Neuronal stem cell (in vitro differentiated cells): ENCODE data around the gene CD247.
A peak's percentile ranks its signal among the peaks of the same experiment; 100 is the strongest.

Experiments
- DNase-seq: peaks from one replicate; pipeline ENCODE4 v3.0.0-alpha.2; 2013; ENCODE audit warnings: low spot score
- H2AFZ ChIP-seq: one replicate; pipeline ENCODE4 v1.6.1; 2013; ENCODE audit warnings: mild to moderate bottlenecking, low read length, inconsistent platforms
- H2AK5ac ChIP-seq: 2 replicates; pipeline ENCODE4 v1.6.1; 2013; ENCODE audit warnings: low read depth, mild to moderate bottlenecking, inconsistent platforms, low read length, moderate library complexity, mixed read lengths
- H2BK120ac ChIP-seq: 2 replicates; pipeline ENCODE4 v1.6.1; 2013; ENCODE audit warnings: low read depth, mild to moderate bottlenecking, inconsistent platforms, low read length, moderate library complexity, mixed read lengths
- H2BK12ac ChIP-seq: one replicate; pipeline ENCODE4 v1.6.1; 2013; ENCODE audit warnings: low read length, inconsistent platforms
- H2BK15ac ChIP-seq: 2 replicates; pipeline ENCODE4 v1.6.1; 2013; ENCODE audit warnings: mild to moderate bottlenecking, low read length, inconsistent platforms, mixed read lengths
- H2BK5ac ChIP-seq: one replicate; pipeline ENCODE4 v1.6.1; 2013; ENCODE audit warnings: inconsistent platforms, mild to moderate bottlenecking, low read length, moderate library complexity
- H3K14ac ChIP-seq: one replicate; pipeline ENCODE4 v1.6.1; 2013; ENCODE audit warnings: low read length, inconsistent platforms
- H3K18ac ChIP-seq: 2 replicates; pipeline ENCODE4 v1.6.1; 2013; ENCODE audit warnings: low read length, inconsistent platforms
- H3K23ac ChIP-seq: 2 replicates; pipeline ENCODE4 v1.6.1; 2013; ENCODE audit warnings: low read depth, mild to moderate bottlenecking, mixed read lengths, low read length, inconsistent platforms; ENCODE audit not compliant: poor library complexity
- H3K27ac ChIP-seq: replicated peaks from 3 replicates; pipeline ENCODE4 v1.5.1; 2013; ENCODE audit warnings: low read length, inconsistent platforms
- H3K27me3 ChIP-seq, 3 experiments: 2 replicates each; pipeline ENCODE4 v1.6.1; 2013; ENCODE audit warnings: low read length in 3 of 3, mild to moderate bottlenecking in 2 of 3, inconsistent platforms in 1 of 3, low read depth in 1 of 3, mixed read lengths in 1 of 3, moderate library complexity in 1 of 3; ENCODE audit not compliant: control insufficient read depth in 3 of 3, insufficient read depth in 3 of 3
- H3K36me3 ChIP-seq, 2 donors: replicated peaks in 1 of 2; 2 replicates each; pipeline ENCODE4 v1.6.1; 2013; ENCODE audit warnings: low read length in 2 of 2; ENCODE audit not compliant: control insufficient read depth in 2 of 2, insufficient read depth in 2 of 2
- H3K4ac ChIP-seq: 2 replicates; pipeline ENCODE4 v1.6.1; 2013; ENCODE audit warnings: inconsistent platforms, mild to moderate bottlenecking, low read length, moderate library complexity
- H3K4me1 ChIP-seq, 2 donors: 1 replicate in 1 of 2; 2 replicates in 1 of 2; pipeline ENCODE4 v1.6.1; 2013; ENCODE audit warnings: low read length in 2 of 2, low read depth in 1 of 2; ENCODE audit not compliant: control insufficient read depth in 2 of 2, insufficient read depth in 1 of 2
- H3K4me2 ChIP-seq: one replicate; pipeline ENCODE4 v1.6.1; 2013; ENCODE audit warnings: mild to moderate bottlenecking, low read length, inconsistent platforms; ENCODE audit not compliant: insufficient read depth, poor library complexity, severe bottlenecking
- H3K4me3 ChIP-seq, 2 donors: 2 replicates each; pipeline ENCODE4 v1.5.1; 2013; ENCODE audit warnings: low read length in 2 of 2, mild to moderate bottlenecking in 2 of 2, inconsistent platforms in 1 of 2, moderate library complexity in 1 of 2
- H3K79me1 ChIP-seq: one replicate; pipeline ENCODE4 v1.6.1; 2013; ENCODE audit warnings: low read depth, mild to moderate bottlenecking, inconsistent platforms, low read length, moderate library complexity
- H3K9ac ChIP-seq: one replicate; pipeline ENCODE4 v1.6.1; 2013; ENCODE audit warnings: mild to moderate bottlenecking, low read depth, low read length, inconsistent platforms; ENCODE audit not compliant: poor library complexity
- H3K9me3 ChIP-seq, 2 donors: replicated peaks in 1 of 2; 2 replicates each; pipeline versions ENCODE3 to v1.6.1; 2013; ENCODE audit warnings: low read length in 2 of 2, mild to moderate bottlenecking in 2 of 2, inconsistent platforms in 1 of 2, low read depth in 1 of 2, mixed read lengths in 1 of 2, moderate library complexity in 1 of 2; ENCODE audit not compliant: control insufficient read depth in 2 of 2, insufficient read depth in 1 of 2
- H4K8ac ChIP-seq: one replicate; pipeline ENCODE4 v1.6.1; 2013; ENCODE audit warnings: low read depth, mild to moderate bottlenecking, inconsistent platforms, low read length, moderate library complexity
- H4K91ac ChIP-seq: one replicate; pipeline ENCODE4 v1.6.1; 2013; ENCODE audit warnings: low read length, low read depth, mild to moderate bottlenecking, inconsistent platforms; ENCODE audit not compliant: poor library complexity
- WGBS, 2 donors: extraction: QIAGEN DNeasy Blood & Tissue Kit; methylation state at CpG; one replicate each; pipeline ENCODE4 v1.1.7; 2013; ENCODE audit warnings: missing lambda C conversion rate in 2 of 2, mixed read lengths in 1 of 2; ENCODE audit not compliant: insufficient read length in 2 of 2, insufficient replicate concordance in 1 of 2; ENCODE audit errors: extremely low coverage in 2 of 2; 5-methylcytosine and 5-hydroxymethylcytosine counted together

The CD247 gene

DNA sequence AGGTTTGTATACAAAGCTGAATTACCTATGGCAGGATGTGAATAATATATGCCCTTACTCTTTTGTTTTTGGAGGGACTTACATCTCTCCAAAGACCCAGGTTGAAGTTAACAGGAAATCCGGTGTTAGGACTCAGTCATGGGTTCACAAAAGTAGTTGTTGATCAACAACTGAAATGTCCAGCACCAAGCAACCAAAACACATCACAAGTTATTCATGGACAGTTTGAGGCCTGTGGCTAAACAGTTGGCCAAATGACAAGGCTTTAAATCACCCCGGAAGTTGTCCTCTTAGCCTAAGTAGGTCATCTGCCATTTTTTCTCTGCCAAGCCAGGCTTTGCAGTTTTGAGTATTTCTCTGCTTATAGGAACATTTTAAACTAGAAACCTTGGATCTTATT, 89.9 kb downstream of the CD247 start:
- no peak overlapping the region for H2AFZ ChIP-seq
- H4K8ac ChIP-seq, result no peak overlapping the region
- no peak overlapping the region for H3K9ac ChIP-seq
- H4K91ac ChIP-seq, result no peak overlapping the region
- no peak overlapping the region for H2BK15ac ChIP-seq
- H3K36me3 ChIP-seq, result peaks cover 2 to 6% of the 10 kb centered on the region in 2 donors
- no peak overlapping the region for H2BK5ac ChIP-seq
- H3K4ac ChIP-seq, result no peak overlapping the region
- peaks cover 23 to 29% of the 10 kb centered on the region in 2 donors for H3K4me1 ChIP-seq
- H3K4me2 ChIP-seq, result no peak overlapping the region
- H3K79me1 ChIP-seq, result no peaks in the 10 kb centered on the region
- H3K9me3 ChIP-seq, result no peaks in the 10 kb centered on the region
- no peak overlapping the region for H3K27ac ChIP-seq
- no peak overlapping the region for H3K23ac ChIP-seq
- H2AK5ac ChIP-seq, result no peak overlapping the region
- no peak overlapping the region for H2BK120ac ChIP-seq
- no peak overlapping the region for H2BK12ac ChIP-seq
- no peak for DNase-seq
- WGBS, 2 donors, result no CpG with 5 or more reads among the region's 2 CpGs
- H3K4me3 ChIP-seq, result no peak overlapping the region
- H3K14ac ChIP-seq, result no peak overlapping the region
- no peaks in the 10 kb centered on the region for H3K27me3 ChIP-seq
- H3K18ac ChIP-seq, result no peak overlapping the region

DNA sequence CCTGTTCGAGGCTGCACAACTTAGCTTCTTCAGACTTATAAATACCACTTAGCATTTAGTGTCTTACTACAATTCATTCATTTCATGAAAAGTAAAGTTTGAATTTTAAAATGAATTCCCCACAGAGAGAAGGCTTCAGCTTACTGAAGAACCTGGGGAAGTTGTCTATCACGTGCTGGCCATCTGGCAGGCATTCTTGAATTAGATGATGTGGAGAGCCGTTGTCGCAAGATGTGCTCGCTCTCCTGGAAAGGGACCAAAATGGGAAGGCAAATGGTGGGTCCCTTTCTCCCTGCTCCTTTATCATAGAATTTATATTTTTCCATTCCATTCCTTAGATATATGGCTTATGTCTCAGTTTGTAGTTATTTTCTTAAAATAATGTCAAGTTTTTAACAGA, 90.5 kb downstream of the CD247 start:
- no peak overlapping the region for H3K18ac ChIP-seq
- no peak overlapping the region for H3K4ac ChIP-seq
- no peak overlapping the region for H3K9ac ChIP-seq
- H4K91ac ChIP-seq, result no peak overlapping the region
- no peak overlapping the region for H2BK5ac ChIP-seq
- no peak for DNase-seq
- H3K4me1 ChIP-seq, result peaks cover 23 to 29% of the 10 kb centered on the region in 2 donors
- H3K4me3 ChIP-seq, result no peak overlapping the region
- H3K4me2 ChIP-seq, result no peak overlapping the region
- no peaks in the 10 kb centered on the region for H3K27me3 ChIP-seq
- H3K9me3 ChIP-seq, result no peaks in the 10 kb centered on the region
- no peak overlapping the region for H2BK120ac ChIP-seq
- no peaks in the 10 kb centered on the region for H3K79me1 ChIP-seq
- no peak overlapping the region for H3K27ac ChIP-seq
- no peak overlapping the region for H3K23ac ChIP-seq
- H3K14ac ChIP-seq, result no peak overlapping the region
- no peak overlapping the region for H2BK12ac ChIP-seq
- peaks cover 2 to 6% of the 10 kb centered on the region in 2 donors for H3K36me3 ChIP-seq
- no CpG with 5 or more reads among the region's 5 CpGs for WGBS, 2 donors
- H2AFZ ChIP-seq, result no peak overlapping the region
- H2BK15ac ChIP-seq, result no peak overlapping the region
- no peak overlapping the region for H2AK5ac ChIP-seq
- no peak overlapping the region for H4K8ac ChIP-seq

DNA sequence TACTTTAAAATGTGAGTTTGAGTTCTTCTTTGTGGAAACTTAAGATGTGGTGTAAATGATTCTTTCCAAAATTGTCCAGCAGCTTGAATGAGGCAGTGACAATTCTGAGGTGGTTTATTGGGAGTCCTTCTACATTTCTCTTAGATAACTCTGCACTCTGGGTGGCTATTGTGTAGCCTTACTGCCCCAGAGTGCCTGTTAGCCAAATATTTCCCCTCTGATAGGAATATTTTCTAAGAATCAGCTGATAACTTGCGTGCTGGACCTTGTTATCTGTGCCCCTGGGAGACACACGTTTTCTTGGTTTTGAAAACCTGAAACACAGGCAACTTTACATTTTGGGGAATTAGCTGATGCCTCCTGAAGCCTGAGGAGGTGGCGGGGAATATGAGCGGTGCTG, 91.6 kb downstream of the CD247 start:
- Histone ChIP-seq H3K4me3 (no peak overlapping the region), H2AK5ac (no peak overlapping the region), H3K4ac (no peak overlapping the region), H3K4me1 (peaks cover 23 to 27% of the 10 kb centered on the region in 2 donors), H3K36me3 (peaks cover 2 to 11% of the 10 kb centered on the region in 2 donors), H3K9me3 (no peaks in the 10 kb centered on the region), H3K14ac (no peak overlapping the region), H2BK5ac (no peak overlapping the region), H3K27me3 (no peaks in the 10 kb centered on the region), H2BK12ac (no peak overlapping the region), H2AFZ (no peak overlapping the region), H2BK15ac (no peak overlapping the region), H3K23ac (no peak overlapping the region), H4K91ac (no peak overlapping the region), H3K18ac (no peak overlapping the region), H3K79me1 (no peaks in the 10 kb centered on the region), H3K4me2 (no peak overlapping the region), H3K9ac (no peak overlapping the region), H3K27ac (no peak overlapping the region), H2BK120ac (no peak overlapping the region), H4K8ac (no peak overlapping the region)
- DNase-seq, result no peak
- no CpG with 5 or more reads among the region's 4 CpGs for WGBS, 2 donors

DNA sequence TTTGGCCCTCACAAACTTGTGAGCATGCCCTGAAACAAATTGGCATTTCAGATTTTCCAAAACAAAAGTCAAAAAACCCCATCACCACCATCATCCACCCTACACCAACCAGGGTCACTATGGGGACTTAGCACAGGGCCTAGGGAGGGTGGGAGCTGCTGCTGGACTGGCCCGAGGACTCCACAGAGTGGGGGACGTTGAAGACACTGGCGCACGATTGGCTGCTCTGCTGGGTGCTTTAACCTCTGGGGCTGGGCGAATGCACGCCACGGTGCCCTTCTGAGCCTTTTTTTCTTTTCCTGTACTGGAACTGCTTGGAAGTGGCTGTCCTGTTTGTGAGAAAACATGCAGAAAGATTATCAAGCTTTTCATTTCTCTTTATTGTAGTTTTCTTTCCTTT, 92.8 kb downstream of the CD247 start:
- H2BK5ac ChIP-seq, result no peak overlapping the region
- peaks cover 2 to 13% of the 10 kb centered on the region in 2 donors for H3K36me3 ChIP-seq
- no peak overlapping the region for H3K4me3 ChIP-seq
- no peak overlapping the region for H3K4me2 ChIP-seq
- H3K4ac ChIP-seq, result no peak overlapping the region
- H3K18ac ChIP-seq, result peak overlapping the region; percentile 74
- no peak overlapping the region for H2BK12ac ChIP-seq
- no peak overlapping the region for H2AK5ac ChIP-seq
- H3K4me1 ChIP-seq, result peaks cover 16 to 18% of the 10 kb centered on the region in 2 donors
- no peak overlapping the region for H2AFZ ChIP-seq
- no peak overlapping the region for H3K9ac ChIP-seq
- no peaks in the 10 kb centered on the region for H3K79me1 ChIP-seq
- H3K14ac ChIP-seq, result no peak overlapping the region
- H2BK120ac ChIP-seq, result no peak overlapping the region
- no peak overlapping the region for H2BK15ac ChIP-seq
- H3K27me3 ChIP-seq, result no peaks in the 10 kb centered on the region
- no peak for DNase-seq
- no peak overlapping the region for H4K91ac ChIP-seq
- H3K9me3 ChIP-seq, result no peaks in the 10 kb centered on the region
- no CpG with 5 or more reads among the region's 7 CpGs for whole genome bisulfite sequencing, 2 donors
- H3K27ac ChIP-seq, result no peak overlapping the region
- no peak overlapping the region for H3K23ac ChIP-seq
- no peak overlapping the region for H4K8ac ChIP-seq
